Glomerular visceral epithelial cell (primary cell): ENCODE measurements around the gene RPL7A.
"Not testable (repeated sequence)": the region's sequence is repeated elsewhere in the genome, so short reads cannot be mapped to it uniquely, and the experiment has no call there.

Experiments used
- DNase-seq: peaks from one replicate; pipeline ENCODE4 v3.0.0-alpha.2; 2016; ENCODE audit errors: extremely low spot score

Gene RPL7A

DNA sequence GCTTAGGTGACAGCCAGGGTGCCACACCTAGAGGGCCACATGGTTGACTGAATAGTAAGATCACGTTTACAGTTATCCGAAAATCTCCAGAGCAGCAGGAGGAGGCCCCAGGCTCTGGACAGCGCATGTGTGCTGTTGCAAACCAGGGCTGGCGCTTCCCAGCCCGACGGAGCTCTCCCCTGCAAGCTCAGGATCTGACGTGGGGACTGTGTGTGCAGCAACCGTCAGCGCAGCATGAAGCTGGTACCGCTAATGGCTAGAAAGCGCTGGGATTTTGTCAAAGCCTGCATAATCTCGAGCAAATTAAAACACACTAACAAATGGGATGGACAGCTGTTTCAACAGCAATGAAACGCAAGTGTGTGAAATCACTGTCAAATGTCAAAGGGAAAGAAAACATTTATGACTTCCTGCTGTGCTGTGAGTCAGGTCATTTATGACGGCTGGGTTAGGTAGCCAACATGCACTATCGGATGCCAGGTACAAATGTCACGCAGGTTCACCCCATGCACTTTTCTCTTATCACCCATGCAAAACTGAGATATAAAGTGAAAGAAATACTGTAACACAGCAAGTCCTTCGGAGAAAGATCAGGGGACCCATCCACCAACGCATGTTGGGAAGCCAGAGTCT, 20.3 kb downstream of the RPL7A start:
- no peak for DNase-seq

DNA sequence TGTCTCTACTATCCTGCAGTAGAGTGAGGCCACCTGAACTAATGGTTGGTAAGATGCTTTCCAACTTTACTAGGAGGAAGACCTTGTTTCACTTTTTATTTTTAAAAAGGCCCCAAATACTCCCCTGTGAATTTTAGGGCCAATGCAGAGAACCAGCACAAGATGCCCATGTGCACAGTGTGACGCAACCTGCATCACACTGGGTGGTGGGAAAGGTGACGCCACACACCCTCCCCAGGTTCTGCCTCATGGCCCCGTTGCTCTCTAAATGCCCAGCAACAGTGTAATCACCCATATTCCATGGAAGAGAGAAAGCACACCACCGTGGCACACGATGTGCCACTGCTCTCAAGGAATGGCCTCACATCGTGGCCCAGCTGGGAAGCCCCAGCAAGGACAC, 21.4 kb downstream of the RPL7A start:
- DNase-seq: no peak

DNA sequence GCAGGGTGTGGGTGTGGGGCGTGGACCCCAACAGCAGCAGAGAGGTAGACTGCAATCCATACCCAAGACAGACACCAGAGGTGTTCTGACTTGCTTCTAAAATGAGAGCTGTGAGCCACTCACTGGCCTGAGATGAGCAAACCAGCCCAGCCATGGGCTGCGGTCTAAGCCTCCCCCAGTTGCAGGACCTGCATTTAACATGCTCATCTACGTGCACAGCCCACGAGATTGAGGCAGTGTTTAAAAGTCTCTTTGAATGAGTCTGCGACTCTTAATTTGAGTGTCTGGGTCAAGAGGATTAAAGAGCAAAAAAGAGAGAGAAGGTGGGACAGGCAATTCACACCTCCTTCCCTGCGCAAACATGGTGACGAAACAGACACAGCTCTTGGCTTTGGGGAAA, 21.9 kb downstream of the RPL7A start:
- no peak for DNase-seq

DNA sequence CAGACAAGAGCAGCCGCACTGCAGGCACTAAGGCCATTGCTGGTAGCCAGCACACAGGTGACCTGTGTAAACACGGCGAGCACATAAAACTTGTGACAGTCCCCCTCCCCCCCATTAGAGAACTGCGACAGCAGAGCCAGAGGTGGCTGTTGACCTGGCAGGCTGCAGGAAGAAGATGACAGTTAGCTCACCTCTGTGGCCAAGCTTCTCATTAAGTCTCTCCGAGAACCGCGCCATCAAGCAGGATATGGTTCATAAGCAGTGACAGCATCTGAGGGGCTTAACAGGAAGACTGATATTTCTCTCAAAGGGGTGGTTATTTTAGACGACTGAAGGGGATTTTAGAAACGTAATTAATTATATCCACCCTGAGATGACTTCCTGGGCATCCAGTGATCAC, 22.7 kb downstream of the RPL7A start:
- DNase-seq: no peak

DNA sequence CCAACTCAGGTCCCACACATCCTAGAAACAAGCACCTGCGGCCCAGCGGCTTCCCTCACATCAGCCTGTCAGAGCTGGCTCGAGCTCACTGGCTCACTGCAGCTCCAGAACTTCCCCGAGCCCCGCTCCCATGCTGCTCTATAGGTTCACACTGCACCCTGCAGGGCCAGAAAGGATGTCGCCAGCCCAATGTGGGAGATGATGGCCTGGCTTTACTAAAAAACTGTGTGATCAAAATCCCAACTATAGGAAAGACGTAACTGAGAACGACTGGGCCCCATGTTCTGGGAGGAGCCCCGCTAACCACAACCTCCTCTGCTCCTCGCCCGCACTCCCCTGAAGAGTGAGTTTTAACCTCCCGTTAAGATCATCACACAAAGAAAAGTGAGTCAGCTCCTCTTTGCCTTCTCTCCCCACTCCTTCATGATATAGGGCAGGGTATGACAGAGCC, 23.3 kb downstream of the RPL7A start:
- DNase-seq: no peak

DNA sequence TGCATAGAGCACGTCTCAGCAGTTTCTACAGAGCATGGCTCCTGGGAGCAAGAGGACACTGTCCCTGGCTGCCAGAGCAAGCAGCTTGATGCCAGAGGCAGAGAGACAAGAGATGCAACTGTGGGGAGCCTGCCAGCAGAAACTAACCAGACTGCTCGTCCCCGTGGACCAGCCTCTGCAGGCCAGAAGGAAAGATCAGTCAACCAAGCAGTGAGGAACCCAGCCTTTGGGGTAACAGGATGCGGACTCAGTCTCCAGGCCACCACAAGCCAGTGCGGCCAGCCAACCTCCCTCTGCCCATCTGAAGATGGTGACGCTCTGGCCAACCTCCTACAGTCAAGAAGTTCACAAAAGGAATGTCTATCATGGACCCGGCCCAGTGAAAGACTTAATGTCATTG, 24.1 kb downstream of the RPL7A start:
- DNase-seq: no peak

DNA sequence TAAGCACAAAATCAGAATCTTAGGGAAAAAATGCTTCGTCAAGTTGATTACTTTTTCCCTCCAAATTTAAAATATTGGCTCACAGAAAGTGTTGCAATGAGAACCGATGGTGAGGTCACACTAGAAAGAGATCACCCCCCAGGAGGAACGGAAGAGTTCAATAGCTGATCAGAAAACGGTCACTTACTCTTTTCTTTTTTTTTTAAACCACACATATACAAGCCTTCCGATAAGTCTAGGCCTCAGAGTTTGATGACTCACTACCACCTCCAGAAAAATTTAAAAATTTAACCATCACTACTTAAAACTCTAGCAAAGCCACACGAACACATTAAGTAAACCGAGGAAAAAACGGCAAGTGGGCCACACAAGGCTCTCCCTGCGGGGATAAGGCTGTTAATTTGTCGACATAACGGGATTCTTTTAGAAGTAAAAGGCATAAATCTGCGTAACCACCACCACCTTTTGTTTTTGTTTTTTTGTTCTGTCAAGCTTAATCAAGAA, 26.6 kb downstream of the RPL7A start:
- DNase-seq: peak; percentile 35

DNA sequence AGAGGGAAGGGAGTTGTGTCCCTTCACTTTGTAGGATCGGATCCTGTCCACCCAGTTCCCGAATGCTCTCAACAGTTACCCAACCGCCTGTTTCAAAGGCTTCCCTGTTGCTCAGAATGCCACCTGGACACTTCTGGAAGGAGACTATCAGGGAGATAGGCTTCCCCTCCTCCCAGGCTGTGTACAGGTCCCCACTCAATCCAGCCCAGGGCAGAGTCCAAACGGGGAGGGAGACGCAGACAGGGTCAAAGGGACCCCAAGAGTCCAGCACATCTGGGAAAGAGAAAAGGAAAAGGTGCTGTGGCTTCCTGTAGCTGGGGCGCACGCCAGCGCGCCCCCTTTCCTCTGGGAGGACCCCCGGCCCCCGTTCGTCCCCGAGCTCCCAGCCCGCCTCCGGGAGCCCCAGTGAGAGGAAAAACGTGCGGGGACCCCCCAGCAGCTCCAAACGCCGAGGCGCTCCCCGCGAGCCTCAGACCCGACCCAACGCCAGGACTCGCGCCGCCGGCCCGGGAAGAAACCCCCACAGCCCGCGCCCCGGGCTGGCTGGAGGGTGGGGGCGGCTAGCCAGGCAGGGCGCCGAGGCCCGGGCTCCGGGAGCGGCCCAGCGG, 27.2 kb downstream of the RPL7A start:
- peak; percentile 50 for DNase-seq

DNA sequence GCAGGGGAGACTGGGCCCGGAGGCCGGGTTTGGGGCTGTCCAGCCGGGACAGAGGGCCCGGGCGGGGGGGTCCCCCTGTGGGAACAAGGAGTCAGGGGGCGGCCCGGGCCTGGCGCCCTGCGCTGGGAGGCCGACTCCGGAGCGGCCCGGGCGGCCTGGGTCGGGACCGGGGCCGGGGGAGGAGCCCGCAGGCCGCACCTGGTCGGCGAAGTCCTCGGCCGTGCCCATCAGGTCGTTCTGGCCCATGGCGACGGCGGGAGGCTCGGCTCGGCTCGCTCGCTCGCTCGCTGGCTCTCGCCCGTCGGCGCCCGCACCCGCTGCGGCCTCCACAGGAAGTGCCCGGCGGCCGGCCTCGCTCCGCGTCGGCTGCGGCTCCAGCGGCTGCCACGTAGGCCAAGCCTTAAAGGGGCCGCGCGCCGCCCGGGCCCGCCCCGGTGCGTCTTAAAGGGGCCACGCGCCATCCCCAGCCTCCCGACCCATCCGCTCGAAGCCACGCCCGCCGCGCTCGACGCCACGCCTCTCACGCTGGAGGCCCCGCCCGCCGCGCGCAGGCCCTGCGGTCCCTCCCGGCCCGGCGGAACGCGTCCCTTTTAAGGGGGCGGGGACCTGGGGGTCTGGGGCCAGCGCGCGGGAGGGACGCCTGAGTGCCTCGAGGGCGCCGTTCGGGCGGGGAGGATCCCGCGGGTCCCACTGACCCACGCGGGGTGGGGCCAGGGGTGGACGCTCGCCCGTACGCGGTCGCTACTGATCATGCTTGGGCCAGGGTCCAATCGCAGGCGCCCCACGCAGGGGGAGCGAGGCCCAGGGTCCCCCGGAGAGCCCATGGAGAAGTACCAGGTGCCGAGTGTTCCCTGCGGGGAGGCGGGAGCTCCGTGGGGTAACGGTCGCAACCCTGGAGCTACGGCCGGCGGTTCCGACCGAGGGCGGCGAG, 28.0 kb downstream of the RPL7A start, which contains the start of the genes STKLD1 and SURF4:
Gene STKLD1, plus strand, starts transcription at position 643 of the 931 bp plus-strand sequence. Its CDS starts 108 bp downstream, at position 751.
Gene SURF4, minus strand, starts transcription at position 337 of the 931 bp plus-strand sequence. Its CDS starts 91 bp downstream, at position 246.
- peak; percentile 98 for DNase-seq

DNA sequence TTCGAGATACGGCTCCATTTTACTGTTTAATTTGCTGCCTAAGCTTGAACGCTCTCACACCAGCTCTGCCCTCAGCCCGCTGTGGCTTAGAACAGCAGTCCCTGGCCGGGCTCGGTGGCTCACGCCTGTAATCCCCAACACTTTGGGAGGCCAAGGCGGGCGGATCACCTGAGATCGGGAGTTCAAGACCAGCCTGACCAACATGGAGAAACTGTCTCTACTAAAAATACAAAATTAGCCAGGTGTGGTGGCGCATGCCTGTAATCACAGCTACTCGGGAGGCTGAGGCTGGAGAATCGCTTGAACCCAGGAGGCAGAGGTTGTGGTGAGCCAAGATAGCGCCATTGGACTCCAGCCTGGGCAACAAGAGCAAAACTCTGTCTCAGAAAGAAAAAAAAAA, 29.3 kb downstream of the RPL7A start:
- not testable (repeated sequence) for DNase-seq

DNA sequence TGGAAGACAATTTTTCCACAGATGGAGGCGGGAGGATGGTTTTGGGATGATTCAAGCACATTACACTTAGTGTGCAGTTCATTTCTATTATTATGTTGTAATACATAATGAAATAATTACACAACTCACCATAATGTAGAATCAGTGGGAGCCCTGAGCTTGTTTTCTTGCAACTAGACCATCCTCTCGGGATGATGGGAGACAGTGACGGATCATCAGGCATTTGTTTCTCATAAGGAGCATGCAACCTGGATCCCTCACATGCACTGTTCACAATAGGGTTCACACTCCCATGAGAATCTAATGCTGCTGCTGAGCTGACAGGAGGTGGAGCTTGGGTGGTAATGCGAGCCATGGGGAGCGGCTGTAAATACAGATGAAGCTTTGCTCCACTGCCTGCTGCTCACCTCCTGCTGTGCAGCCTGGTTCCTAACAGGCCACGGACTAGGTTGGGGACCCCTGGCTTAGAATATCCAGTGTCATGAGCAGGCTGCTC, 29.8 kb downstream of the RPL7A start:
- DNase-seq: peak; percentile 51

DNA sequence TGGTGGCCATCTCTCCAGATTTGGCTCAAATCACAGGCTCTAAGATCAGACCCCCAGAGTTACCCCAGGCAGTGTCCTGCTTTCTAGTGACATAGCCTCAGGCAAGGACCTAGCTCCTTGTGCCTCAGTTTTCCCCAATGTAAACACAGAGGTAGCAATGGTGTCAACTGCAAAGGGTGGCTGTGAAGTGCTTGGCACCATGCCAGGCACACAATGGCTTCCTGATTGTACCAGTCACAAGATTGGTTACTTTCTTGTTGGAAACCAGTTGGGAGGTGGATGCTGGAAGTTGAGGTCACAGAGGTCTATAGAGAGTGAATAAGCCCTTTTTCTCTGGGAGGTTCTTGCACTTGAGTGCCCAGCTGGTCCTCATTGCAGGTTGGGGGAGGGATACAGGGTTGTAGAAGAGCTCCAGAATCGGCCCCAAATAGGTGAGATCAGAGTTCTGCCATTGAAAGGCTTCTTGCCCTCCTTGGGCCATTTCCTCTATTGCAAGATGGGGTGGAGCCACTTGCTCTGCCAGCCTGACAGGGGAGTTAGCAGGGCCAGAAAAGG, 30.5 kb downstream of the RPL7A start:
- DNase-seq: no peak

DNA sequence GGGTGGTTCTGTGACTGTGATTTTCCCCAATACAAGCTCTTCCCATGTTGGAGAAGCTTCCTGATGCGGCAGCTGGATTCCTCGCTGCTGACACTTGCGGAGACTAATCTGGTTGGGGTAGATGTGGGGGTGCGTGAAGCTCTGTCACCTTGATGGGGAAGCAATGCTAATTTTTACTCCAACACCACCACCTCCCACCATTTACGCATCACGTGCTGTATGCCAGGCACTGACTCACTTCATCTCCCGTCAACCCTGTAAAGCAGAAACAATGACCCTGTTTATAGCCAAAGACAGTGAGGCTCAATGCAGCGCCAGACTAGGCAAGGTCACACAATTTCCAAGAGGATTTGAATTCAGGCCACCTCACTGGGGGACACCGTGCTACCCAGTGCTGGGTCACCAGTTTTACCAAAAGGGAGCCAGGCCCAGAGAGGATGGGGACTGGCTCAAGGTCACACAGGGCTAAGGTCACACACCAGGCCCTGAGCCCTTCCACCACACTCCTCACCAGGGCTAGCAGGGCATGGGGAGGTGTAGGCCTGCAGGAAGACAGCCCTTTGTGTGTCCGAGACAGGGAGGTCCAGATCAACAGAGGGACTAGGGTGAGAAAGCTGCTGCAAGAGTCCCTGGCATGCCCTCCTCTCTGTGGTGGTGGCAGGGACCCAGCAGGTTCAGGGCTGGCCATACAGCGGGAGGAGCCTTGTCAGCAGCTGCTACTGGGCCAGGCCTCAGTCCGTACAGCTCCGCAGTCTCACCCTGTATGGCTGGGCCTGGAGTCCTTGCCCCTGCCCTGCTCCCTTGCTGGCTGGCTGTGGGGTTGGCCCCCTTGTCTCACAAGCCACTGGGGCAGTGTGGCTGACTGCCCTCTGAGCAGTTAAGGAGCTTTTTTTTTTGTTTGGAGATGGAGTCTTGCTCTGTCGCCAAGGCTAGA, 31.4 kb downstream of the RPL7A start:
- DNase-seq: no peak

DNA sequence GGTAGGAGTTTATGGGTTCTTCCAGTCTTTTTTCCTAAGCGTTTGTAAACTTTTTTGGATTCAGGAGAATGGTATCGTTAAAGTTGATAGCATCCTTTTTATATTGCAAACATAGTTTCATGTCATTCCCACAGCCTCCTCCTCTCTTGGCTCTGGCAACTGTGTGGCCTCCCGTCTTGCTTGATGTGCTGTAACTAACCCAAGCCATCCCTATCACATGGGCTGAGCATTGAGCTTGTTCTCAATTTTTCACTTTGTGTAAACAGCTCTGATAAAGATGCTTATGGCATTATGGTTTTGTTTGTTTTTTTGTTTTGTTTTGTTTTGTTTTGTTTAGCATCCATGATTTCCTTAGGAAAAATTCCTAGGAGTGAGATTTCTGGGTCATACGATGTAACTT, 32.7 kb downstream of the RPL7A start:
- no peak for DNase-seq

DNA sequence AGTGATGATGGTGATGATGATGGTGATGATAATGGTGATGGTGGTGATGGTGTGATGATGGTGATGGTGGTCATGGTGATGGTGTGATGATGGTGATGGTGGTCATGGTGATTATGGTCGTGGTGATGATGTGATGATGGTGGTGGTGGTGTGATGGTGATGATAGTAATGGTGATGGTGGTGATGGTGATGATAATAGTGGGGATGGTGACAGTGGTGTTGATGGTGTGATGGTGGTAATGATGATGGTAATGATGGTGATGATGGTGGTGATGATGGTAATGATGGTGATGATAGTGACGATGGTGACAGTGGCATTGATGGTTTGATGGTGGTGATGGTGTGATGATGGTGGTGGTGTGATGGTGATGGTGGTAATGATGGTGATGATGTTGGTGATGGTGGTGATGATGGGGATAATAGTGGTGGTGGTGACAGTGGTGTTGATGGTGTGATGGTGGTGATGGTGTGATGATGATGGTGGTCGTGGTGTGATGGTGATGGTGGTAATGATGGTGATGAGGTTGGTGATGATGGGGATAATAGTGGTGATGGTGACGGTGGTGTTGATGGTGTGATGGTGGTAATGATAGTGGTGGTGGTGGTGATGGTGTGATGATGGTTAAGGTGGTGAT, 34.6 kb downstream of the RPL7A start:
- DNase-seq: no peak

DNA sequence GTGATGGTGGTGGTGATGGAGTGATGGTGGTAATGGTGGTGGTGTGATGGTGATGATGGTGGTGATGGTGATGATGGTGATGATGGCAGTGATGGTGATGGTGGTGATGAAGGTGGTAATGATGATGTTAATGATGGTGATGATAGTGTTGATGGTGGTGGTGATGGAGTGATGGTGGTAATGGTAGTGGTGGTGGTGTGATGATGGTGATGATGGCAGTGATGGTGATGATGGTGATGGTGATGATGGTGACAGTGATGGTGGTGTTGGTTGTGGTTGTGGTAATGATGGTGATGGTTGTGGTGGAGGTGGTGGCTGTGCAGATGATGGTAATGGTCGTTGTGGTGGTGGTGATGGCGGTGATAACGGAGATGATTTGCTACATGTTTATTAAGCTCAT, 35.4 kb downstream of the RPL7A start:
- DNase-seq: no peak

DNA sequence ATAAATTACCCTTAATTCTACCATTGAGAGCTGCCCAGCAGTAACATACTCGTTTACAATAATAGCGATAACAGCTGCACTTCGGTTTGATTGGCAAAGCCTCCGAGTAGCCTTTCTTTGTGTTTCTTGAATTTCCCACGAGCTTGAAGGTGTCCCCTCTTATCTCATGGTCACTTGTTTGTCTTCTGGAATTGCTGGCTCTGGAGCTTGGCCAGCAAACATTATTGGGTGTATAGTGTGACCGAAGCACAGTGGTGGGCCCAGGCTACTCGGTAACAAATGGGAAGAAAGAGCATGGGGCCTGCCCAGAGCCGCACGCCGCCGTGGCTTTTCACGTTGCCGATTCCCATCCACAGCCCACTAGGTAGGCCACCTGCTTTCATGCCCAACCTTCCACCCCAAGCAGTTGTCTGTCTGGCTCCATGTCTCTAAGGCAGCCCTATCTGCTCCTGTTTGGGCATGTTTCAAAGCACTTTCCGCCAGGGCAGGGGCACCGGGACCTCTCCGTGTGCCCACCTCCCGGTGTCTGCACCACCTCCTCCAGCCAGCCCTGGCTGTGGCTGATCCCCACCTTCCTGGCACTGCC, 36.8 kb downstream of the RPL7A start:
- DNase-seq: no peak

DNA sequence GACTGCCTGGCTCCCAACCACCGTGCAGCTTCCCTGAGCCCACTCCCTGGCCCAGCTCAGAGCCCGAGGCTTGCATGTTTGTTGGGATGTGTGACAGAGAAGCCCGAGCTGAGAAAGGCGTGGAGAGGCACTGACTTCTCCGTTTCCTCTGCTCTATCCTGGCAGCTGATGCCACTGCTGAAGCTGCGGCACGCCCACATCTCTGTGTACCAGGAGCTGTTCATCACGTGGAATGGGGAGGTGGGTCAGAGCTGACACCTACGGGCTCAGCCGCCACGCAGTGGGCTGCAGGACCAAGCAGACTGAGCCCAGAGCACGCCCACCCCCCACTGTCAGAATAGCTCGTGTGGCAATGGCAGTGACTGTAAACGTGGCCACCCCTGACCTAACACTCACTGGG, 37.4 kb downstream of the RPL7A start:
- DNase-seq: no peak

DNA sequence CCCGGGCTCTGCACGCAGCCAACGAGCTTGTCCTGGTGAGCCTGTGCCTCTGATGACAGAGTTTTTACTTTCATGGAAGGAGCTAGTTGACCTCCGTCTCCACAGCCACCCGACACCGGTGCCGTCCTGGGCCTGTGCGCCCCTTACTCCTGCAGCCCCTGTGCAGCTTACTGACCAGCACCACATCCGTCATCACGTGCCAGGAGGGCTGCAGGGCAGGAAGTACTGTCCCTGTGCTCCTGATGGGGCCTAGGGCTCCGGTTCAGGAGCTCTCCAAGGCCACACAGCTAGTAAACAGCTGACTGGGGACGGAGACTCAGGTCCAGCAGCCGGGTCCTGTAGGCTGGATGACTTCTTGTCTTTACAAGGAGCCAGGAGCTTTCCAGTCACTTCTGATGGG, 38.3 kb downstream of the RPL7A start:
- no peak for DNase-seq

DNA sequence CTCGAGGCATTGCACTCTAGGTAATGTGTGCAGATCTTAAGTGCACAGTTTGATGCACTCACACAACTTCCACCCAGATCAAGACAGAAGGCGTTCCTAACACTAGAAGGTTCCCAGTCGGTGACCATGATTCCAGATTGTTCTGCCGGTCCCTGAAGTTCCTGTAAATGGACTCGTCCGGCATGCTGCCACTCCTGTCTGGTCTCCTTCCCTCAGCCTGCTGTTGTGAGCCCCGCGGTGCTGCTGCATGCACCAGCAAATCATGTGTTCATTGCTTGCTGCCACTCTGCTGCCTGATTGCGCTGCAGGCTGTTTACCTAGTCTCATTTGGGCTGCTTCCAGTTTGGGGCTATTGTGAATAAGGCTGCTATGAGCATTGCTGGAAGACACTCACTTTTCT, 39.7 kb downstream of the RPL7A start:
- no peak for DNase-seq
